Astrocyte of the hippocampus (primary cell): ENCODE measurements around the gene OR6B2.
"Not testable (repeated sequence)": the region's sequence is repeated elsewhere in the genome, so short reads cannot be mapped to it uniquely, and the experiment has no call there.

Source experiments
- DNase-seq: peaks from one replicate; pipeline ENCODE4 v3.0.0; 2011; ENCODE audit warnings: low read depth, low spot score

The OR6B2 gene

GRCh38 chr2:240030379-240031094 lies at the start of gene OR6B2:
Gene OR6B2, minus strand, starts transcription at chr2:240030429. Its CDS starts 0 bp downstream, at chr2:240030429.
- no peak for DNase-seq

GRCh38 chr2:240078631-240079030 lies 48.4 kb upstream of the OR6B2 start:
- DNase-seq: no peak

GRCh38 chr2:240077442-240077841 lies 47.2 kb upstream of the OR6B2 start:
- no peak for DNase-seq

- no peak for DNase-seq
These were observed 44.3 kb upstream of the OR6B2 start for GRCh38 chr2:240074545-240074944.

- DNase-seq: no peak
These were observed 40.7 kb upstream of the OR6B2 start for GRCh38 chr2:240070907-240071306.

- no peak for DNase-seq
These were observed 39.6 kb upstream of the OR6B2 start for GRCh38 chr2:240069829-240070228.

GRCh38 chr2:240068193-240068592 lies 38.0 kb upstream of the OR6B2 start:
- DNase-seq: no peak

GRCh38 chr2:240066489-240066888 lies 36.3 kb upstream of the OR6B2 start:
- DNase-seq: no peak

GRCh38 chr2:240064898-240065297 lies 34.7 kb upstream of the OR6B2 start:
- DNase-seq: no peak

GRCh38 chr2:240060977-240061591 lies 30.9 kb upstream of the OR6B2 start:
- DNase-seq: peak; percentile 67

- no peak for DNase-seq
These were observed 26.4 kb upstream of the OR6B2 start for GRCh38 chr2:240056678-240057077.

- DNase-seq: no peak
These were observed 25.1 kb upstream of the OR6B2 start for GRCh38 chr2:240055177-240055917.

GRCh38 chr2:240053173-240054155 lies 23.2 kb upstream of the OR6B2 start, which contains the start of gene OR6B3:
Gene OR6B3, minus strand, starts transcription at chr2:240053521.
- no peak for DNase-seq

- DNase-seq: no peak
These were observed 22.3 kb upstream of the OR6B2 start for GRCh38 chr2:240052524-240052923.

- DNase-seq: no peak
These were observed 21.5 kb upstream of the OR6B2 start for GRCh38 chr2:240051697-240052096.

- DNase-seq: no peak
These were observed 20.0 kb upstream of the OR6B2 start for GRCh38 chr2:240050278-240050677.

GRCh38 chr2:240048237-240048636 lies 18.0 kb upstream of the OR6B2 start:
- DNase-seq: no peak

GRCh38 chr2:240045098-240045497 lies 14.9 kb upstream of the OR6B2 start:
- DNase-seq: no peak

- DNase-seq: not testable (repeated sequence)
These were observed 13.9 kb upstream of the OR6B2 start for GRCh38 chr2:240044096-240044495.

- no peak for DNase-seq
These were observed 13.2 kb upstream of the OR6B2 start for GRCh38 chr2:240043279-240043989.

- DNase-seq: no peak
These were observed 12.5 kb upstream of the OR6B2 start for GRCh38 chr2:240042740-240043139.
